ENCODE data around the gene PLD6.

DNA sequence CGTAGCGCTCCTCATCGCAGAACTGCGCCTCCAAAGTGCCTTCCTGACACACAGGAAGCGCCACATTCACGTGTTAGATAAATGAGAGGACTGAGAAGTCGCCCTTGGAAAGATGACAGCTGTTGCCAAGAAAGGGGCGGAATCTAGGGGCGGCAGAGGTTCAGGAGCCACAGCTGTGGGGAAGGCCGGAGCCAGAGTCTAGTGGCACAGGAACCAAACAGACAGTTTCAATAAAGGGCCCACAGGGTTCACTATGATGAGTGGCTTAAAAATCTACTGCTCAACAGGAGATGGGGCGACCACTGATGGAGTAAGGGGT lies 26.1 kb upstream of the PLD6 start:
- TF ChIP-seq, protein P1, sequence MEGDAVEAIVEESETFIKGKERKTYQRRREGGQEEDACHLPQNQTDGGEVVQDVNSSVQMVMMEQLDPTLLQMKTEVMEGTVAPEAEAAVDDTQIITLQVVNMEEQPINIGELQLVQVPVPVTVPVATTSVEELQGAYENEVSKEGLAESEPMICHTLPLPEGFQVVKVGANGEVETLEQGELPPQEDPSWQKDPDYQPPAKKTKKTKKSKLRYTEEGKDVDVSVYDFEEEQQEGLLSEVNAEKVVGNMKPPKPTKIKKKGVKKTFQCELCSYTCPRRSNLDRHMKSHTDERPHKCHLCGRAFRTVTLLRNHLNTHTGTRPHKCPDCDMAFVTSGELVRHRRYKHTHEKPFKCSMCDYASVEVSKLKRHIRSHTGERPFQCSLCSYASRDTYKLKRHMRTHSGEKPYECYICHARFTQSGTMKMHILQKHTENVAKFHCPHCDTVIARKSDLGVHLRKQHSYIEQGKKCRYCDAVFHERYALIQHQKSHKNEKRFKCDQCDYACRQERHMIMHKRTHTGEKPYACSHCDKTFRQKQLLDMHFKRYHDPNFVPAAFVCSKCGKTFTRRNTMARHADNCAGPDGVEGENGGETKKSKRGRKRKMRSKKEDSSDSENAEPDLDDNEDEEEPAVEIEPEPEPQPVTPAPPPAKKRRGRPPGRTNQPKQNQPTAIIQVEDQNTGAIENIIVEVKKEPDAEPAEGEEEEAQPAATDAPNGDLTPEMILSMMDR (conservative IDR thresholded peaks at IDR 0.05; ENCODE audit: low read length), result no peak
- no peak for TF ChIP-seq EZH2phosphoT487 (IDR thresholded peaks at IDR 0.05; ENCODE audit: borderline replicate concordance)

All from Loucy (cell line).